Upper lobe of left lung (tissue), 4 donors: Measurements from ENCODE around the gene PRKD2.

ENCODE experiments used
- CTCF ChIP-seq, 6 experiments: fragments of 450-650 bp in 4 of 6; fragments of 200-600 bp in 2 of 6; sonication (generic) in 2 of 6; IDR thresholded peaks; one replicate each; pipeline ENCODE4 v1.5.1; 2016 to 2019; ENCODE audit warnings: antibody characterized with exemption in 6 of 6
- POLR2A ChIP-seq, 4 donors: fragments of 450-650 bp; IDR thresholded peaks; one replicate each; pipeline ENCODE4 v1.5.1; 2016 to 2017; ENCODE audit warnings: antibody characterized with exemption in 4 of 4, mild to moderate bottlenecking in 2 of 4

GRCh38 chr19:46725036-46725820 is 8.3 kb upstream of the PRKD2 start:
- no peak for TF ChIP-seq CTCF (IDR thresholded peaks at IDR 0.05)
- TF ChIP-seq POLR2A (IDR thresholded peaks at IDR 0.05) = no peak
